AG08395 (cell line): ENCODE data around the gene NPIPA1.
"Not testable (repeated sequence)": the region's sequence is repeated elsewhere in the genome, so short reads cannot be mapped to it uniquely, and the experiment has no call there.

ENCODE experiments used
- DNase-seq: peaks from one replicate; pipeline ENCODE4 v3.0.0; 2012; ENCODE audit warnings: mixed read lengths, low spot score

Gene NPIPA1

GRCh38 chr16:14930971-14931370, 6.3 kb upstream of the NPIPA1 start:
- DNase-seq: not testable (repeated sequence)

- not testable (repeated sequence) for DNase-seq
Observed at GRCh38 chr16:14932581-14933375, 4.5 kb upstream of the NPIPA1 start.

GRCh38 chr16:14937994-14938393, 751 bp downstream of the NPIPA1 start:
- not testable (repeated sequence) for DNase-seq

GRCh38 chr16:14942686-14943085, 5.4 kb downstream of the NPIPA1 start:
- not testable (repeated sequence) for DNase-seq

DNA sequence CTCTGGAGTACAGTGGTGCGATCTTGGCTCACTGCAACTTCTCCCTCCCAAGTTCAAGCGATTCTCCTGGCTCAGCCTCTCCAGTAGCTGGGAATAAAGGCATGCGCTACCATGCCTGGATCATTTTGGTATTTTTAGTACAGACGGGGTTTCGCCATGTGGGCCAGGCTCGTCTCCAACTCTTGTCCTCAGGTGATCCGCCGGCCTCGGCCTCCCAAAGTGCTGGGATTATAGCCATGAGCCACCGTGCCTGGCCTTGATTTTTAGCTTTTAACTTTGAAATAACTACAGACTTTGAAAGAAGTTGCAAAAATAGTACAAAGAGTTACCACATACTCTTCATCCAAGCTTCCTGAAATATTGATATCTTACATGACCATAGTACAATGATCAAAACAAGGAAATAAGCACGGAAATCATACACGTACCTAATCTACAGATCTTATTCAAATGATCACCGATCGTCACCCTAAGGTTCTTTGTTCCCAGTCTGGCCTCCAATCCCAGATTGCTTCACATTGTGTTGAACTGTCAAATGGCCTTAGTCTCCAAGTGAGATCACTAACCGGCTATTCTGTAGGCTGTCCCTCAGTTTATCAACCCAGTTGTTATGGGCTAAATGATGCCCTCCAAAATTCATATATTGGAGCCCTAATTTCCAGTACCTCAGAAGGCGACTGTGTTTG, 18.4 kb downstream of the NPIPA1 start:
- no peak for DNase-seq

DNA sequence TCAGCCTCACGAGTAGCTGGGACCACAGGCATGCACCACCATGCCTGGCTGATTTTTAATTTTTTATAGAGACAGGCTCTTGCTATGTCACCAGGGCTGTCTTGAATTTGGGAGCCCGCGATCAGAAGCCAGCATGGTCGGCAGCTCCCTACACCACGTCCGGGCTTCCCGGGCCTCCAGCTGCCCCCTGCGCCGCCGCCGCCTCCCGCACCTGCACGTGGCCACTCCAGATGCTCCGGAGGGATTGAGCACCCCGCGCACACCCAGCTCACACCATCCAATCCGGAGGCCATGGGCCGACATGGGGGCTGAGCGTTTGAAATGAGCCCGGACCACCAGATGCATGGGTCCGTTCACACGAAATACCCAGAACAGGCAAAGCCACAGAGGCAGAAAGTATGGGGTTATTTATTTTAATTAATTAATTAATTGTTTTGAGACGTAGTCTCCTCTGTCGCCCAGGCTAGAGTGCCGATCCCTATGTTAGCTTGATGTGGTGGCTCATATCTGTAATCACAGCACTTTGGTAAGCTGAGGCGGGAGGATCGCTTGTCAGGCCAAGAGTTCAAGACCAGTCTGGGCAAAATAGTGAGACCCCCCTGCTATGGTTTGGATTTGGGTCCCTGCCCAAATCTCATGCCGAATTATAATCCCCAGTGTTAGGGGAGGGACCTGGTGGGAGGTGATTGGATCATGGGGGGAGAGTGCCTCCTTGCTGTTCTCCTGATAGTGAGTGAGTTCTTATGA, 20.5 kb downstream of the NPIPA1 start:
- no peak for DNase-seq

DNA sequence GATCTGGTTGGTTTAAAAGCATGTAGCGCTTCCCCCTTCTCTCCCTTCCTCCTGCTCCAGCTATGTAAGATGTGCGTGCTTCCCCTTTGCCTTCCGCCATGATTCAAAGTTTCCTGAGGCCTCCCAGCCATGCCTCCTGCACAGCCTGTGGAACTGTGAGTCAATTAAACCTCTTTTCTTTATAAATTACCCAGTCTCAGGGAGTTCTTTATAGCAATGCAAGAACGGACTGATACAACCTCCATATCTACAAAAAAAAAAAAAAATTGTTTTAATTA, 21.0 kb downstream of the NPIPA1 start:
- no peak for DNase-seq

DNA sequence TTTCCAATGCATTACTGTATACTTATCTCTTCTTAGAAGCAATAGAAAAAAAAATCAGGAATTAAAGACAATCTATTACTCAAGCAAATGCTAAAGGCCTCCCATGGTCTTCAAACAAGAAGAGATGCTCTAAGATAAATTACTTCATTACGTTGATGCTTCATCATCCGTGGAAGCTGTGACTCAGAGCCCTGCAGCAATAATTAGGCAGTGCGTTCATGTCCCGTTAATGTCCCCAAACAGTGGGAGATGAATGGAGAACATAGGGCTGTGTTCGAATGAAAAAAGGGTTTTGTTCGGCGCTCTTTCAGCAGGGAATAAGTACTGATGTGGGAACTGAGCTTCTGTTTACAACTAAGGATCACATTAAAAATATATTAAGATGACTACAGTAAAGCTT, 21.7 kb downstream of the NPIPA1 start:
- peak; percentile 18 for DNase-seq

- DNase-seq: no peak
Observed at GRCh38 chr16:14961405-14962186, 24.4 kb downstream of the NPIPA1 start.

- peak; percentile 3 for DNase-seq
Observed at GRCh38 chr16:14963281-14964173, 26.3 kb downstream of the NPIPA1 start.

DNA sequence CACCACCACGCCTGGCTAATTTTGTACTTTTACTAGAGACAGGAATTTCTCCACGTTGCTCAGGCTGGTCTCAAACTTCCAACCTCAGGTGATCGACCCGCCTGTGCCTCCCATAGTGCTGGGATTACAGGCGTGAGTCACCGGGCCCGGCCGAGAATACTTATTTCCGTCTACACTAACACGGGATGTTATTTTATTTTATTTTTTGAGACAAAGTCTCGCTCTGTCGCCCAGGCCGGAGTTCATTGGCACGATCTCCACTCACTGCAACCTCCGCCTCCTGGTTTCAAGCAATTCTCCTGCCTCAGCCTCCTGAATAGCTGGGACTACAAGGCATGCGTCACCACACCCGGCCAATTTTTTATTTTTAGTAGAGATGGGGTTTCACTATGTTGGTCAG, 28.1 kb downstream of the NPIPA1 start:
- DNase-seq: no peak

- not testable (repeated sequence) for DNase-seq
Observed at GRCh38 chr16:14969795-14970194, 32.6 kb downstream of the NPIPA1 start.

DNA sequence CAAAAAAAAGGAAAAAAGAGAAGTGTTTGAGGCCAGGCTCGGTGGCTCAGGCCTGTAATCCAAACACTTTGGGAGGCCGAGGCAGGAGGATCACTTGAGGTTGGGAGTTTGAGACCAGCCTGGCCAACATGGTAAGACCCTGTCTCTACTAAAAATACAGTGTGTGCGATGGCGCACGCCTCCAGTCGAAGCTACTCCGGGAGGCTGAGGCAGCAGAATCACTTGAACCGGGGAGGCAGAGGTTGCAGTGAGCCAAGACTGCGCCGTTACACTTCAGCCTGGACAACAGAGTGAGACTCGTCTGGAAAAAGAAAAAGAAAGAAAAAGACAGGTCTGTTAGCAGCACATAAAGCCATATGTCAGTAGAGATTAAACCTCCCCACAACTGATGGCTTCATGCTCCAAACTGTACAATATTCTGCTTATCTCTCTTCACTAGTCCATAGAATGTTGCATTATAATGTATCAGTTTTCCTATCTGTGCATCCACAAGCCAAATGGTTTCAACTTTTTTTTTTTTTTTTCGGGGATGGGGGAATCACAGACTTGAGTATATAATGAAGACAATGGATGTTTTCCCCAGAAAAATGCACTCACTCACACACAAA, 34.5 kb downstream of the NPIPA1 start:
- not testable (repeated sequence) for DNase-seq

DNA sequence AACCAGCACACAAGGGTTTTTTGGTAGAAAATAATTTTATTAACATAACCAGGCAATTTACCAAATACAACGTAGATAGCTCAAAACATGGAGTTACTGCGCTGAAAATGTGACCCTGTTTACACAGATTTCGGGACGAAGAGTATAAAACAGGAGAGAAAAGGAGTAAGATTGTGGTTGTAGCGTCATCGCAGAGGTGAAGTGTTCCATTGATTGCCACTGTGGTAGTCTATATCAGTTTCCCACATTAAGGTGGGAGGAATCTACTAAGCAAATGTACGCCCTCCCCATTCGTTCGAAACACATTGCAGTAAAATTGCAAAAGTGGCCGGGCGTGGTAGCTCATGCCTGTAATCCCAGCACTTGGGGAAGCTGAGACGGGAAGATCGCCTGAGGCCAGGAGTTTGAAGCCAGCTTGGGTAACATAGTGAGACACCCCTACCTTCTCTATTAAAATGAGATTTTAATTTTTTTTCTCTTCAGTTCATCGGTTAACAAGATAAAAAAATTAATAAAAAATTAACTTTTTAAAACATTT, 36.6 kb downstream of the NPIPA1 start:
- not testable (repeated sequence) for DNase-seq

DNA sequence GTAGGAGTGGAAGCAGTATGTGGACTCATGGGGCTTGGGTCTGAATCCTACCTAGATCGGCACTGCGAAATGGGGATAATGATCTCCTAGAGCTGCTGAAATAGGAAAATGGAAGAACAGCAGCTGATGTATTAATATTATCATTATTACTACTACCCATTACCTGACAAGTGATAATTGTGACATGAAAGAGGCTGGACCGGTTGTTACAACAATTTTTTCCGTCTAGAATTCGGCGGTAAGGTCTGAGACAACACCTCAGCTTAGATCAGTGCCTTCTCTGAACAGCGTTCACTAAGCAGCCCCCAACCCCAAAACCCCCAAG, 37.0 kb downstream of the NPIPA1 start:
- DNase-seq: peak; percentile 2

DNA sequence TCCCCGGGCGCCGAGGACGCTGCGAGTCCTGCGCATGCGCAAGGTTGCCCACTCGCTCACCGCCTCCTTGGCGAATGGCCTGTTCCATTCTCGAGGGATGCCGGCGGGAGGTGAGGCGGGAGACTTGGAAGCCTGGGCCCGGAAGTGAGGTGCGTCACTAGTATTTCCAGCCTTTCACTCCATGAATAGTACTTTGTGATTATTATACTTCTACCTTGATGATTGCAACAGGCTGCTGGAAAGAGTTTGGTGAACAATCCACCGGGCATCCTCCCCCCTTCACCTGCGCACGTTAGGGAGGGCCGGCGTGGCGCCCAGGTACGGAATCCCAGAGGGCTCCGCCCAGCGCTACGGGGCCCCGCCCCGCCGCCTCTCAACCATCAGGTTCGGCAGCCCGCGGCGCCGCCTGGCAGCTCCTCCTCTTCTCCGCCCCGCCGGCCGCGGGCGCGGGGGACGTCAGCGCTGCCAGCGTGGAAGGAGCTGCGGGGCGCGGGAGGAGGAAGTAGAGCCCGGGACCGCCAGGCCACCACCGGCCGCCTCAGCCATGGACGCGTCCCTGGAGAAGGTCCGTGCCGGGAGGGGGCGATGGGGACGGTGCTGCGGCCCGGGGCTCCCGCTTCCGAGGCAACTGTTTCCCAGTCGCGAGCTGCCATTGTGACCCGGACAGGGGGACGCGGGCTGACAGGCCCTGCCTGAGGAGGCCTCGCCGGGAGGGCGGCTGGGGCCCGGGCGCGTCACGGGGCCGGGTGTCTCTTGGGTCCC, 37.6 kb downstream of the NPIPA1 start, which contains the start of gene PDXDC1:
Gene PDXDC1 (plus strand): TSS at position 371 of the 762 bp plus-strand sequence. CDS start 174 bp downstream, at position 545.
- peak; percentile 92 for DNase-seq

DNA sequence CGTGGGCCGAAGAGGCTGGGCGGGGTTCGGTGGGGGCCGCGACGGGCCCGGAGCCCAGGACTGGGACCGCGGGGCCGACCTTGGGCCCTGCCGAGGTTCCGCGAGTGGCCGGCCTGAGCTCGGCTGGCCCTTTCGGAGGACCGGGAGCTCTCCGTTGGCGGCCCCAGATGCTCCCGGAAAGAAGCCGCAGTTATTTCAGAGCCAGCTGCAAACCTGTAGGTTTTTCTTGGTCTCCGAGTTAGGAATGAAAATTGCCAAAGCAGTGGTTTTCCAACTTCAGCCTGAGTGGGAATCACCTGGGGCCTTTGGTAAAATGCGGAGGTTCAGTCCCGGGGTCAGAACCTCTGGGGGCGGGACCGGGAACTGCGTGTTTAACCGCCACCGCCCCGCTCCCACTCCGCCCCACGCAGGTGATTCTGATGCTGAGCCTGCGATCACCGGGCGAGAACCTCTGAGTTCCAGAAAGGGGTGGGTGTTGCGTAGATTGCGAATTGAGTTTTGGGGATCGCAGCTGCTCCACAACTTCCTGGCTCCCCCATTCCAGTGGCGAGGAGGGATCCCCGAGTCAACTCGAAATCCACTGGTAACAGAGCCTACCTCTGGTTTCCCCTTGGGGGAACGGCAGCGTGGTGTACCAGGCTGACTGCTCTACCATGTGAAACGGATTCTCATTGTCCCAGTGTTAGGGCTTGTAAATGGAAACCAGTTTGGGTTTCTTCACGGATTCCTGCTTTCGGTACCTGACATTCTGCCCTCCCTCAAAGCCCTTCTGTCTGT, 38.4 kb downstream of the NPIPA1 start:
- DNase-seq: peak; percentile 11

DNA sequence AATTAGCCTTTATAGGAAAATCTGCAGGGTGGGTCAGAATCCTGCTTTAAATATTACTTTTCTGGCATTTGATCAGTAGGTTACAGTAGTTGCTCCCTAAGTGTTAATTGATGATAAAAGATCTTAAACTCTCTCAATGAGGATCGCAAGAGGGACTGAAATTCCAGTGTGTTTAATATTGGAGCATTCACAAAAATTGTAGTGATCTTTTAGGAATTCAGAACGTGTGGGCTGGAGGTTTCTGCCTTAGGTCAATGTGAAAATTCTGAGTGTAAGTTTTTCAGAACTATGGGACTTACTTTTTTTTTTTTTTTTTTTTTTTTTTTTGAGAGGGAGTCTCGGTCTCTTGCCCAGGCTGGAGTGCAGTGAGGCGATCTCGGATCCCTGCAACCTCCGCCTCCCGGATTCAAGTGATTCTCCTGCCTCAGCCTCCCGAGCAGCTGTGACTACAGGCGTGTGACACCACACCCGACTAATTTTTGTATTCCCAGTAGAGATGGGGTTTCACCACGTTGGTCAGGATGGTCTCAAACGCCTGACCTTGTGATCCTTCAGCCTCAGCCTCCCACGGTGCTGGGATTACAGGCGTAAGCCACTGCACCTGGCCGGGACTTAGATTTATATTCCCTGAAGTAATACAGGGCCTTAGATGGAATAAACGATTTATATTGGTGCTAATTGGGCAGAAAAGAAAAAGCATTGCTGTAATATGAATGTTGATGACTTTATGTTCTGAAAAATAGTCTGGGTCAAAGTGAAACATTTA, 39.9 kb downstream of the NPIPA1 start:
- not testable (repeated sequence) for DNase-seq
